MCF 10A (cell line): ENCODE measurements around the gene PARP12. TPM values are rescaled to one million over a fixed set of nuclear protein-coding genes. Genes with fewer than 3 reads are reported as not detected.

Source experiments
- BruUV-seq: library from RNA; stranded (reverse); fragments of 400-500 nt; replicated peaks from 2 replicates; lab custom pipeline; 2021; lab: Mats Ljungman, UMichigan
- CTCF ChIA-PET: fragments of 300-600 bp; sonication (Branson Sonifier 250); formaldehyde crosslinking; extraction: SDS; loops from one replicate; lab custom pipeline; 2021; ENCODE audit warnings: antibody characterized with exemption, inconsistent platforms; lab: Yijun Ruan, JAX
- POLR2A ChIA-PET: fragments of 300-600, 350-650 bp; sonication (Branson Sonifier 250); formaldehyde crosslinking; extraction: SDS; loops from one replicate; lab custom pipeline; 2020; ENCODE audit warnings: antibody characterized with exemption, inconsistent platforms; lab: Yijun Ruan, JAX
- DNase-seq: peaks from one replicate; pipeline ENCODE4 v3.0.0-alpha.2; 2018; ENCODE audit not compliant: unreplicated experiment
- H3K27ac Mint-ChIP-seq: one replicate; pipeline ENCODE4 v1.8.0; 2022; ENCODE audit warnings: mild to moderate bottlenecking, low read depth, mixed read lengths; ENCODE audit not compliant: unreplicated experiment
- H3K27me3 Mint-ChIP-seq: one replicate; pipeline ENCODE4 v1.8.0; 2022; ENCODE audit warnings: mixed read lengths; ENCODE audit not compliant: insufficient read depth, unreplicated experiment
- H3K36me3 Mint-ChIP-seq: one replicate; pipeline ENCODE4 v1.8.0; 2022; ENCODE audit warnings: mild to moderate bottlenecking, moderate library complexity, mixed read lengths; ENCODE audit not compliant: insufficient read depth, unreplicated experiment
- H3K4me1 Mint-ChIP-seq: one replicate; pipeline ENCODE4 v1.8.0; 2022; ENCODE audit warnings: mixed read lengths; ENCODE audit not compliant: insufficient read depth, unreplicated experiment
- H3K4me3 Mint-ChIP-seq: one replicate; pipeline ENCODE4 v1.8.0; 2022; ENCODE audit warnings: mild to moderate bottlenecking, moderate library complexity, mixed read lengths; ENCODE audit not compliant: unreplicated experiment
- H3K9me3 Mint-ChIP-seq: one replicate; pipeline ENCODE4 v1.8.0; 2022; ENCODE audit warnings: mixed read lengths; ENCODE audit not compliant: unreplicated experiment
- intact Hi-C: fragments of 100-400 bp; cut with micrococcal nuclease; formaldehyde crosslinking; loops from 2 replicates; pipeline ENCODE4 v1.14.1; 2022
- total RNA-seq: library from RNA; stranded (reverse); gene quantifications from 2 replicates; pipeline ENCODE4 v1.2.3, GENCODE V29; 2022
- TF ChIP-seq, protein P1 (sequence below): fragments of 200-600 bp; IDR thresholded peaks from one replicate; pipeline ENCODE4 v1.8.0; 2022; ENCODE audit warnings: antibody characterized with exemption, mild to moderate bottlenecking; ENCODE audit not compliant: unreplicated experiment

The PARP12 gene
- total RNA-seq, 1 experiment from 2014 or later, result 35.0 TPM

DNA sequence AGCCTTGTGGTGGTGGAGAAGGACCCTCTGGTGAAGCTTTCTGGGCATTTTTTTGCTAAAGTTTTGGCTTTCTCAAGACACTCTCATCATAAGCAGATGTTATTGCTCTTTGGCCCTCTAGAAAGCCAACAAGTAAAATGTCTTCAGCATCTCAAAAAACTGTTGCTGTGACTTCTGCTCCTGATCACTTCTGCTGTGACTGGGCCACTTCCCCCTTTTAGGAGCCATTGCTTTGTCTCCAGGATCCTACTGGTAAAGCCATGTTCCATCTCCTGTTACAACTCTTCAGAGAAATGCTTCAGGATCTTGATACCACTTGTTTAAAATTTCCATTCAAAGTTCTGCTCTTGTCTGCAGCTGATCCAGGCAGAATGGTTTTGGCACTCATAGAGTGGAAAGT lies 10.9 kb downstream of the PARP12 start:
- Mint-ChIP-seq H3K9me3 (no peaks in the 10 kb centered on the region), H3K4me3 (no peak overlapping the region), H3K27ac (no peak overlapping the region), H3K27me3 (no peaks in the 10 kb centered on the region), H3K36me3 (peaks cover 31% of the 10 kb centered on the region), H3K4me1 (peaks cover 11% of the 10 kb centered on the region)
- TF ChIP-seq, protein P1, sequence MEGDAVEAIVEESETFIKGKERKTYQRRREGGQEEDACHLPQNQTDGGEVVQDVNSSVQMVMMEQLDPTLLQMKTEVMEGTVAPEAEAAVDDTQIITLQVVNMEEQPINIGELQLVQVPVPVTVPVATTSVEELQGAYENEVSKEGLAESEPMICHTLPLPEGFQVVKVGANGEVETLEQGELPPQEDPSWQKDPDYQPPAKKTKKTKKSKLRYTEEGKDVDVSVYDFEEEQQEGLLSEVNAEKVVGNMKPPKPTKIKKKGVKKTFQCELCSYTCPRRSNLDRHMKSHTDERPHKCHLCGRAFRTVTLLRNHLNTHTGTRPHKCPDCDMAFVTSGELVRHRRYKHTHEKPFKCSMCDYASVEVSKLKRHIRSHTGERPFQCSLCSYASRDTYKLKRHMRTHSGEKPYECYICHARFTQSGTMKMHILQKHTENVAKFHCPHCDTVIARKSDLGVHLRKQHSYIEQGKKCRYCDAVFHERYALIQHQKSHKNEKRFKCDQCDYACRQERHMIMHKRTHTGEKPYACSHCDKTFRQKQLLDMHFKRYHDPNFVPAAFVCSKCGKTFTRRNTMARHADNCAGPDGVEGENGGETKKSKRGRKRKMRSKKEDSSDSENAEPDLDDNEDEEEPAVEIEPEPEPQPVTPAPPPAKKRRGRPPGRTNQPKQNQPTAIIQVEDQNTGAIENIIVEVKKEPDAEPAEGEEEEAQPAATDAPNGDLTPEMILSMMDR, result no peak
- BruUV-seq, result no TSS peak
- POLR2A ChIA-PET, result no interaction called here
- intact Hi-C loops, result no loop called here
- CTCF ChIA-PET, result no interaction called here
- DNase-seq, result no peak

GRCh38 chr7:140050100-140050499 lies 12.7 kb downstream of the PARP12 start:
- no peaks in the 10 kb centered on the region for H3K9me3 Mint-ChIP-seq
- ChIA-PET POLR2A (interaction anchor here (1.4 kb wide), 1 partner anchor 10 kb away, joined by 3 read pairs; no protein-coding TSS in a partner anchor), CTCF (interaction anchor here (1.4 kb wide), 1 partner anchor 9 kb away, joined by 4 read pairs; no protein-coding TSS in a partner anchor)
- peak overlapping the region; percentile 15 for H3K27ac Mint-ChIP-seq
- no TSS peak for BruUV-seq
- peaks cover 39% of the 10 kb centered on the region for H3K36me3 Mint-ChIP-seq
- intact Hi-C loops, result no loop called here
- H3K4me1 Mint-ChIP-seq, result peaks cover 11% of the 10 kb centered on the region
- no peaks in the 10 kb centered on the region for H3K27me3 Mint-ChIP-seq
- no peak for DNase-seq
- TF ChIP-seq, protein P1, result no peak
- no peak overlapping the region for H3K4me3 Mint-ChIP-seq

DNA sequence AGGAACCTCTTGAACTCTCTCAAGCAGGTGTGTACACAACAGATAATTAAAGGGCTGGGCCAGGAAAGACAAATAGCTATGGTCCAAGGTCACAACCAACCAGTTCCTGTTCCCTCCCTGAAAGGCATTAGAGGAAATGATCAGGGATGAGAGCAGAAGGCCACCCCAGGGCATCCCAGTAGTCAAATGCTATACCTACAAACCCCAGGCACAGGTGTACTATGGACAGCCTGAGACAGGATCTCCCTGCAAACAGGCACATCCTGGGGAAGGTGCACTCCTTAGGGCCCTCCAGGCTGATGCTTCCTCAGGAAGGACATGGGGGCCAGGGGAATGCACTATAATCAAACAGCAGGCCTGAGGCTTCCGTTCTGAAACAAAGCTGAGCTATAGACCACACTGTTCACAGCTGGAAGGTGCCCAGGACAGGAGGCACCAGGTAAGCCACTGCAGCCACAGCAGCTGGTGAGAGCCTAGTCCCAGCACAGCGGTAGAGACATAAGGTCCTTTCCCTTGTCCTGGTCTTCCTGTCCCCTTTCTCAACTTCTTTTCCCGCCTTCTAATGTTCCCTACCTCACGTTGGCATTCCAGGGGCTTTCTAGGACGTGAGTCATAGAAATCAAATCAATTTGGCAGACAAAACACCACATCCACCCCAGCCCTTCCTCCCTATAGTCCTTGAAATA lies 13.3 kb downstream of the PARP12 start:
- intact Hi-C loops, result no loop called here
- Mint-ChIP-seq H3K27me3 (no peaks in the 10 kb centered on the region), H3K4me1 (peaks cover 11% of the 10 kb centered on the region), H3K9me3 (no peaks in the 10 kb centered on the region), H3K4me3 (no peak overlapping the region), H3K36me3 (peaks cover 38% of the 10 kb centered on the region), H3K27ac (peak overlapping the region; percentile 15)
- CTCF ChIA-PET, result interaction anchor here (1.4 kb wide), 1 partner anchor 8 kb away, joined by 4 read pairs; no protein-coding TSS in a partner anchor
- TF ChIP-seq, protein P1, result no peak
- no TSS peak for BruUV-seq
- DNase-seq, result peak; percentile 46
- POLR2A ChIA-PET, result interaction anchor here (1.4 kb wide), 1 partner anchor 10 kb away, joined by 3 read pairs; no protein-coding TSS in a partner anchor

- Mint-ChIP-seq H3K27ac (no peak overlapping the region), H3K36me3 (peaks cover 33% of the 10 kb centered on the region), H3K4me1 (peaks cover 11% of the 10 kb centered on the region), H3K4me3 (no peak overlapping the region), H3K27me3 (no peaks in the 10 kb centered on the region), H3K9me3 (no peaks in the 10 kb centered on the region)
- TF ChIP-seq, protein P1, result no peak
- BruUV-seq, result no TSS peak
- intact Hi-C loops, result no loop called here
- ChIA-PET CTCF (no interaction called here), POLR2A (interaction anchor here (1.4 kb wide), 1 partner anchor 11 kb away, joined by 3 read pairs; no protein-coding TSS in a partner anchor)
- DNase-seq, result no peak
Measured at GRCh38 chr7:140048989-140049338, 13.8 kb downstream of the PARP12 start.
